ENCODE data around the gene RNU4-1.

DNA sequence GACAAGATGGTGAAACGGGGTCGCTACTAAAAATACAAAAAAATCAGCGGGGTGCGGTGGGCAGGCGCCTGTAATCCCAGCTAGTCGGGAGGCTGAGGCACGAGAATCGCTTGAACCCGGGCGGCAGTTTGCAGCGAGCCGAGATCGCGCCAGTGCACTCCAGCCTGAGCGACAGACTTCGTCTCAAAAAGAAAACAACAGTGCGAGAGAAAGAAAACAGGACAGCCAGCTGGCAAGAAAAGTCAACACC lies 701 bp downstream of the RNU4-1 start:
- TF ChIP-seq, protein P1, sequence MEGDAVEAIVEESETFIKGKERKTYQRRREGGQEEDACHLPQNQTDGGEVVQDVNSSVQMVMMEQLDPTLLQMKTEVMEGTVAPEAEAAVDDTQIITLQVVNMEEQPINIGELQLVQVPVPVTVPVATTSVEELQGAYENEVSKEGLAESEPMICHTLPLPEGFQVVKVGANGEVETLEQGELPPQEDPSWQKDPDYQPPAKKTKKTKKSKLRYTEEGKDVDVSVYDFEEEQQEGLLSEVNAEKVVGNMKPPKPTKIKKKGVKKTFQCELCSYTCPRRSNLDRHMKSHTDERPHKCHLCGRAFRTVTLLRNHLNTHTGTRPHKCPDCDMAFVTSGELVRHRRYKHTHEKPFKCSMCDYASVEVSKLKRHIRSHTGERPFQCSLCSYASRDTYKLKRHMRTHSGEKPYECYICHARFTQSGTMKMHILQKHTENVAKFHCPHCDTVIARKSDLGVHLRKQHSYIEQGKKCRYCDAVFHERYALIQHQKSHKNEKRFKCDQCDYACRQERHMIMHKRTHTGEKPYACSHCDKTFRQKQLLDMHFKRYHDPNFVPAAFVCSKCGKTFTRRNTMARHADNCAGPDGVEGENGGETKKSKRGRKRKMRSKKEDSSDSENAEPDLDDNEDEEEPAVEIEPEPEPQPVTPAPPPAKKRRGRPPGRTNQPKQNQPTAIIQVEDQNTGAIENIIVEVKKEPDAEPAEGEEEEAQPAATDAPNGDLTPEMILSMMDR (IDR thresholded peaks at IDR 0.05; ENCODE audit: low read length) = no peak
- TF ChIP-seq EZH2phosphoT487 (IDR thresholded peaks at IDR 0.05; ENCODE audit: low read length) = no peak
- TF ChIP-seq EZH2 (optimal IDR thresholded peaks at IDR 0.05; ENCODE audit: low read depth, low read length) = no peak
